Ascending aorta (tissue), 2 donors: ENCODE data around the gene ABCA13. TPM values are rescaled to one million over a fixed set of nuclear protein-coding genes. Genes with fewer than 3 reads are reported as not detected.

ENCODE experiments used
- DNase-seq, 2 donors: peaks; one replicate each; pipeline ENCODE4 v3.0.0-alpha.2; 2019; ENCODE audit warnings: low spot score in 2 of 2
- H3K27ac ChIP-seq, 2 donors: fragments of 200-600 bp; sonication (generic); one replicate each; pipeline ENCODE4 v1.5.1; 2016 to 2017; ENCODE audit warnings: mild to moderate bottlenecking in 1 of 2
- H3K27me3 ChIP-seq: fragments of 200-600 bp; sonication (generic); one replicate; pipeline ENCODE4 v1.5.1; 2017
- H3K36me3 ChIP-seq, 2 donors: fragments of 200-600 bp; sonication (generic); one replicate each; pipeline ENCODE4 v1.5.1; 2016
- H3K4me1 ChIP-seq, 2 donors: fragments of 200-600 bp; sonication (generic); one replicate each; pipeline ENCODE4 v1.5.1; 2016 to 2017; ENCODE audit warnings: mild to moderate bottlenecking in 1 of 2
- H3K4me3 ChIP-seq, 2 donors: fragments of 200-600 bp; sonication (generic); one replicate each; pipeline ENCODE4 v1.5.1; 2016 to 2017; ENCODE audit warnings: mild to moderate bottlenecking in 1 of 2
- H3K9me3 ChIP-seq, 2 donors: fragments of 200-600 bp; sonication (generic); one replicate each; pipeline ENCODE4 v1.5.1; 2016
- CTCF ChIP-seq, 3 experiments: fragments of 200-600 bp in 2 of 3; fragments of 450-650 bp in 1 of 3; sonication (generic) in 2 of 3; IDR thresholded peaks; one replicate each; pipeline ENCODE4 v1.5.1; 2016 to 2019; ENCODE audit warnings: antibody characterized with exemption in 3 of 3, mild to moderate bottlenecking in 1 of 3, moderate library complexity in 1 of 3
- intact Hi-C: fragments of 100-400 bp; cut with DNase I; formaldehyde crosslinking; loops from one replicate; pipeline ENCODE4 v1.15.1; 2023
- total RNA-seq: library from RNA; depleted of rRNA; stranded (reverse); fragments of >200 nt; gene quantifications from one replicate; pipeline ENCODE4 v1.1.0, GENCODE V29; 2016

The ABCA13 gene
- total RNA-seq, 1 donor from 2014 or later, result not detected

GRCh38 chr7:48420206-48420605 is 248.9 kb downstream of the ABCA13 start:
- H3K9me3 ChIP-seq, result no peaks in the 10 kb centered on the region
- no peak overlapping the region for H3K4me3 ChIP-seq
- no peak overlapping the region for H3K27ac ChIP-seq
- no peaks in the 10 kb centered on the region for H3K27me3 ChIP-seq
- TF ChIP-seq CTCF (IDR thresholded peaks at IDR 0.05), result no peak
- no peaks in the 10 kb centered on the region for H3K4me1 ChIP-seq
- no peaks in the 10 kb centered on the region for H3K36me3 ChIP-seq
- DNase-seq, result no peak
- intact Hi-C loops, result no loop called here

- no peak overlapping the region for H3K27ac ChIP-seq
- TF ChIP-seq CTCF (IDR thresholded peaks at IDR 0.05), result no peak
These were observed 250.1 kb downstream of the ABCA13 start for GRCh38 chr7:48421357-48421756.

GRCh38 chr7:48424731-48425130 is 253.5 kb downstream of the ABCA13 start:
- no peak overlapping the region for H3K27ac ChIP-seq
- no peaks in the 10 kb centered on the region for H3K9me3 ChIP-seq
- intact Hi-C loops, result no loop called here
- DNase-seq, result no peak
- H3K4me3 ChIP-seq, result no peak overlapping the region
- no peak for TF ChIP-seq CTCF (IDR thresholded peaks at IDR 0.05)
- no peaks in the 10 kb centered on the region for H3K36me3 ChIP-seq
- no peaks in the 10 kb centered on the region for H3K27me3 ChIP-seq
- H3K4me1 ChIP-seq, result no peaks in the 10 kb centered on the region

More at GRCh38 chr7:48421357-48421756, 250.1 kb downstream of the ABCA13 start:
- Histone ChIP-seq H3K4me3 (no peak overlapping the region), H3K27me3 (no peaks in the 10 kb centered on the region), H3K9me3 (no peaks in the 10 kb centered on the region), H3K36me3 (no peaks in the 10 kb centered on the region), H3K4me1 (no peaks in the 10 kb centered on the region)
- intact Hi-C loops, result no loop called here
- DNase-seq, result no peak

DNA sequence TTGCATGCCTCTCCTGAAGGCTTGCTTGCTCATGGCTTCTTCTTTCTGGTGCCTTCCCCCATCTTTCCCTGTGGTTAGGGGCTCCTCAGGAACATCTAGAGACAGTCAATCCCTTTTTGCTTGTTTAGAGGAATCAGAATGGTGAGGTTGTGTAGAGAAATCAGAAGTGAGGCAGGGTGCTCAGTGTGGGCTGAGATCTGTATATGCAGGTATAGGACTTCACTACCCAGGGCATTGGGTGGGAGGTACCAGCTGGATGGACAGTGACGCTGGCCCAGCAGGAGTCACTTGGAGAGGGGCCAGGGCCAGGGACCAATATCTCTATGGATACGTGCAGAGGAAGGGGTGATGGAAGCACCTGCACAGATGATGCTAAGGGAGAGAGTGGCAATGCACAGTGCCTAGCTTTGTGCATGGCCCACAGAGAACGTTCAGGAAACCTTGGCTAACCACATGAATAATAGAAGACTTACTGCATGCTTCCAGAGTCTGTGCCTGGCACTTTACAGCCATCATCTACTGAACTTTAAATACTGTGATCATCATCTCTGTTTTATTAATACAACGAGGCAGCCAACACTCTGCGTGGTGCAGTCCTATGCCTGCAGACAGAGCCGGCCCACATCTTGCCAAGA is 255.2 kb downstream of the ABCA13 start:
- intact Hi-C loops, result no loop called here
- no peak for DNase-seq
- no peaks in the 10 kb centered on the region for H3K27me3 ChIP-seq
- no peaks in the 10 kb centered on the region for H3K9me3 ChIP-seq
- TF ChIP-seq CTCF (IDR thresholded peaks at IDR 0.05), result no peak
- no peaks in the 10 kb centered on the region for H3K4me1 ChIP-seq
- no peak overlapping the region for H3K27ac ChIP-seq
- H3K4me3 ChIP-seq, result no peak overlapping the region
- no peaks in the 10 kb centered on the region for H3K36me3 ChIP-seq

DNA sequence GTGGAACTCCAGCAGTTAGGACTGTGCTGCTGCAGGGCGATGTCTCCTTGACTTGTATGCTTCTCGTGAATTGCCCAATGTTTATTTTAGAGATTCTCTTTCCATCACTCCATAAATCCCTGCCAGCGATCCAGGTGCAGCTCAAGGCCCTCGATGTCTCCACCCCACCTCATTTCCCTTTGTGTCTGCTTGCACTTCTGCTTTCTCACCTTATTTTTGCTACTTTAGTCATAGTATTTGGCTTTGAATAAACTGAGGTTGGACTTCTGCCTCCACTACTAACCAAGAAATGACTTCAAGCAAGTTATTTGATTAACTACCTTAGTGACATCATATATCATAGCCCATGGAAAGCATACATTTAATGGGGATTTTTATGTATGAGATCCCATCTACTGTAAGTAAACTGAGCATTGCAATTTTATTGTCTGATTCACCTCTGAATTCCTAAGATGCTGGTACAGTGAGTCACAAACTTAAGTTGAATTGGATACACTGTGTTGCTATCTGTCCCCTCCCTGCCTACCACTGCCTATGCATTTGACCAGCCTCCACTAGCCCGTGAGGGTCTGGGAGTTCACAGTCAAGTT is 255.8 kb downstream of the ABCA13 start:
- no peak overlapping the region for H3K27ac ChIP-seq
- no peak for DNase-seq
- H3K9me3 ChIP-seq, result no peaks in the 10 kb centered on the region
- no peak for TF ChIP-seq CTCF (IDR thresholded peaks at IDR 0.05)
- intact Hi-C loops, result no loop called here
- no peaks in the 10 kb centered on the region for H3K36me3 ChIP-seq
- H3K4me1 ChIP-seq, result no peaks in the 10 kb centered on the region
- no peak overlapping the region for H3K4me3 ChIP-seq
- H3K27me3 ChIP-seq, result no peaks in the 10 kb centered on the region
